Vagina (tissue), 2 donors: Measurements from ENCODE around the gene ADGRV1.

ENCODE experiments used
- POLR2A ChIP-seq, 2 donors: fragments of 450-650 bp; IDR thresholded peaks; one replicate each; pipeline ENCODE4 v1.6.1; 2017; ENCODE audit warnings: antibody characterized with exemption in 2 of 2, mild to moderate bottlenecking in 2 of 2, moderate library complexity in 2 of 2
- TF ChIP-seq, protein P1 (sequence below), 3 experiments: fragments of 450-650 bp in 2 of 3; fragments of 200-600 bp in 1 of 3; sonication (generic) in 1 of 3; IDR thresholded peaks; one replicate each; pipeline ENCODE4 v1.5.1; 2017 to 2019; ENCODE audit warnings: antibody characterized with exemption in 3 of 3, mild to moderate bottlenecking in 2 of 3, moderate library complexity in 2 of 3

DNA sequence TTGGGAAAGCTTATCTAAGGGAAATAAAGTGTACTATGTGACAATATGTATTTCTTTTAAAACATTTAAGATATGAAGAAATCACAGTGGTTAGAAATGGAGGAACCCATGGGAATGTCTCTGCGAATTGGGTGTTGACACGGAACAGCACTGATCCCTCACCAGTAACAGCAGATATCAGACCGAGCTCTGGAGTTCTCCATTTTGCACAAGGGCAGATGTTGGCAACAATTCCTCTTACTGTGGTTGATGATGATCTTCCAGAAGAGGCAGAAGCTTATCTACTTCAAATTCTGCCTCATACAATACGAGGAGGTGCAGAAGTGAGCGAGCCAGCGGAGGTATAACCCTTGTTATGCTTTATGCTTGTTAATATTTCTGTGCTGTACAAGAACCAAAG lies 69.9 kb downstream of the ADGRV1 start:
- TF ChIP-seq, protein P1, sequence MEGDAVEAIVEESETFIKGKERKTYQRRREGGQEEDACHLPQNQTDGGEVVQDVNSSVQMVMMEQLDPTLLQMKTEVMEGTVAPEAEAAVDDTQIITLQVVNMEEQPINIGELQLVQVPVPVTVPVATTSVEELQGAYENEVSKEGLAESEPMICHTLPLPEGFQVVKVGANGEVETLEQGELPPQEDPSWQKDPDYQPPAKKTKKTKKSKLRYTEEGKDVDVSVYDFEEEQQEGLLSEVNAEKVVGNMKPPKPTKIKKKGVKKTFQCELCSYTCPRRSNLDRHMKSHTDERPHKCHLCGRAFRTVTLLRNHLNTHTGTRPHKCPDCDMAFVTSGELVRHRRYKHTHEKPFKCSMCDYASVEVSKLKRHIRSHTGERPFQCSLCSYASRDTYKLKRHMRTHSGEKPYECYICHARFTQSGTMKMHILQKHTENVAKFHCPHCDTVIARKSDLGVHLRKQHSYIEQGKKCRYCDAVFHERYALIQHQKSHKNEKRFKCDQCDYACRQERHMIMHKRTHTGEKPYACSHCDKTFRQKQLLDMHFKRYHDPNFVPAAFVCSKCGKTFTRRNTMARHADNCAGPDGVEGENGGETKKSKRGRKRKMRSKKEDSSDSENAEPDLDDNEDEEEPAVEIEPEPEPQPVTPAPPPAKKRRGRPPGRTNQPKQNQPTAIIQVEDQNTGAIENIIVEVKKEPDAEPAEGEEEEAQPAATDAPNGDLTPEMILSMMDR (IDR thresholded peaks at IDR 0.05), result no peak
- no peak for TF ChIP-seq POLR2A (IDR thresholded peaks at IDR 0.05)
